ENCODE data around the gene NUAK1.
A peak's percentile ranks its signal among the peaks of the same experiment; 100 is the strongest.

Gene NUAK1

GRCh38 chr12:106138633-106139421 is at the start of gene NUAK1:
Gene NUAK1, minus strand, starts transcription at chr12:106138954. Its CDS starts 301 bp downstream, at chr12:106138653.
- DNase-seq (ENCODE audit: low spot score), result peak; percentile 54

GRCh38 chr12:106188256-106188655 is 49.5 kb upstream of the NUAK1 start:
- no peak for DNase-seq (ENCODE audit: low spot score)

- no peak for DNase-seq (ENCODE audit: low spot score)
Observed at GRCh38 chr12:106187842-106188241, 49.1 kb upstream of the NUAK1 start.

DNA sequence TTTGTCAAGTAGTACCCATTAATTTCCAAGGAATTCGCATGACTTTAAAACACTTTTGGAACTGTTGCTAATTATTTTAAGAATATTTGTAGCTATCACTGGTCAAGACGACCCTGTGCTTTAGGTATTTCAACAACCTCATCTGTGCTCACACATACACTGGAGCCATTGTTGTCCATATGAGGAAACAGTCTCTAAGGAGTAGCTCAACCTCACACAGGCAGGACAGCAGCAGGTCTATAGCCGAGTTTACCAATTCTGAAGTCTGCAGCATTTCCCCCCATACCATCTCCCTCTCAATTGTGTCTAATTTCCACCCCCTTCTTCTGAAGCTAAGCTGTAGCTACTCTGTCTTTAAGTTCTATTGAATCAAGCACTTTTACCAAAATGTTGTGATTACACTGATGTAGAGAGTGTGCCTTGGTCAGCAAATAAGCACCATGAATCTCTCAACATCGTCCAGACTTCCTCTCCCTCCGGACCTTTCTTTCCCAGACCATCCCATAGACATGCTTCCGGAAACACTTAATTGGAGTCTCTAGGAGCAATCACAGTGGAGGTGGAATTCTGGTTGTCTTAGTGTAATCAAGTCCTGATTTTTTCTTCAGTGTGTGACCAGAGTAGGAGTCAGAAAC is 48.5 kb upstream of the NUAK1 start:
- no peak for DNase-seq (ENCODE audit: low spot score)

- no peak for DNase-seq (ENCODE audit: low spot score)
Observed at GRCh38 chr12:106183735-106184134, 45.0 kb upstream of the NUAK1 start.

DNA sequence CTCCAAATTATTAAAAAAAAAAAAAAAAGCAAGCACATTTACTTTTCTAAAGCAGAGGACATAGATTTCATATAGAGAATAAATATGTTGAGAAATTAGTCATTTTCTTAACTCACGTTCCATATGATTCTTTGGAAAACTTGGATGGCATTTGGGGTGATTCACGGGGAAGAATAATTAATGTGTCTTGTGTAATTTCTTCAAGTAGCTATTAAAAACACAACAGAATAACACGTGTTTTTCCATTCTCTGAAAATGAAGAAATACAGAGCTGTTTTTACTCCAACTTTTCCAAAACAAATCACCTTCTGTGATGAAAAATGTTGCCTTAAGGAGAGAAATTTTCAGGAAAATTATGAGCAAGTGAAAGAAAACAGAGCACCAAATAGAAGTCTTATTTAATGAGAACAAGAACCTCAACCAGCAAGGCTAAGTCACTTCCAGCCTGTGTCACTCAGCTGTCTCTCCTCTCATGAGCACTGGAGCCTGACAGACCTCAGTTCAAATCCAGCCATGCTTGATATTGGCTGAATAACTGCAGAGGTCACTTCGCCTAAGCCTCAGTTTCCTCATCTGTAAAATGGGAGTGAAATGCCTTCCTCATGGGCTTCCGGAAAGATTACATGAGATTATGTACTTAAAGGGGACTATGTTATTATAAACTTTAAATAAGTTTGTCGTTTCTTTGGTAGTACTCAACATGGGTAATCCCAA is 42.8 kb upstream of the NUAK1 start:
- peak; percentile 9 for DNase-seq (ENCODE audit: low spot score)

DNA sequence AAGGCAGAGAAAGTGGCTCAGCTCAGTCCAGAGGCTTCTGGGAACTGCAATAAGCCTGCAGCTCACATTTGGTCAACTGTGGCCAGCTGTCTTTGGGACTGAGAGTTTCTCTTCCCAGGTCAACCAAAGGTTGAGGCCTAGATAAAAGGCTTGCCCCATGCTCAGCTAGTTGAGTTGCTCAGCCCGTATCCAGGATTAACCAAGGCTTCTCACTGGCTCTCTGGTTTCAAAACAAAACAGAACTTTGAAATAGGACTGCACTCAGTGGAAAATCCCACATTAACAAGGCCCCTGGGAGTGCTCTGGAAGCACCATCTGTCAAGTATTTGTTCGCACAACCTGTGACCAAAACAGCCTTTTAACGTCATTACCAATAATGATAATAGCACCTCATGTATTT is 40.3 kb upstream of the NUAK1 start:
- peak; percentile 20 for DNase-seq (ENCODE audit: low spot score)

- DNase-seq (ENCODE audit: low spot score), result no peak
Observed at GRCh38 chr12:106178562-106178961, 39.8 kb upstream of the NUAK1 start.

GRCh38 chr12:106176560-106176959 is 37.8 kb upstream of the NUAK1 start:
- no peak for DNase-seq (ENCODE audit: low spot score)

DNA sequence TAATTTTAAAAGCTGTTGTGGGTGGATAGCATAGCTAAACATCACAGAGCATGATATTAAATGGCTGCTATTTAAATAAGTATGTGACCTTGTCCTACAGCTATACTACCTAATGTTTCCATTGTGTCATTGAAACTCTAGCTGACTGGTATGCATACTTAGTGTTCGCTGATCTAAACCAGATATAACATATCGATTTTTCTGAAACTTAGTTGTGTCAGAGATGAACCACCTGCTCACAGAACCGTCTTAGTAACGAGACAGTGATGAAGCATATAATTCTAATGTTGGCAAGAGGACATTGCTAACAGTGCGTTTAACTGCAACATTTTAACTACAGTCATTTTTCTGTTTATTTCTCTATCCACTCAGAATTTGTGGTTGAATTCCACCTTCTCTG is 36.1 kb upstream of the NUAK1 start:
- DNase-seq (ENCODE audit: low spot score), result no peak

DNA sequence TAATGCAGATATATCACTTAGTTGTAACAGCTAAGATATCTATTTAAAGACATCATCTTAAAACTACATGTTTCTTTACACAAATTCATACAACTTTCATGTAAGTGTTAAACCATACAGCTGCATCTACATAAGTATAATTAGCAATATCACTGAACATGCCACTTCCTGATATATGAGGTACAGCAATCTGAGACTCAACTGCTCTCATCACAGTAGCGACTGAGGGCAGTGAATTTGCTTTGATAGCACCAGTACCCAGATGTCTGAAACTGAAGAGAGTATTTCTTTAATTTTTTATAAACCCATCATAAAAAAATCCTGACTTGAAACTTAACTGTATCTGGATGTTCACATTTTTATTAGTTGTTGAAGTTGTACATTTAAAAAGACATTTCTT is 34.7 kb upstream of the NUAK1 start:
- DNase-seq (ENCODE audit: low spot score), result no peak

- DNase-seq (ENCODE audit: low spot score), result no peak
Observed at GRCh38 chr12:106171117-106171750, 32.5 kb upstream of the NUAK1 start.

- peak; percentile 84 for DNase-seq (ENCODE audit: low spot score)
Observed at GRCh38 chr12:106170285-106170684, 31.5 kb upstream of the NUAK1 start.

GRCh38 chr12:106163712-106164111 is 25.0 kb upstream of the NUAK1 start:
- no peak for DNase-seq (ENCODE audit: low spot score)

GRCh38 chr12:106161491-106161890 is 22.7 kb upstream of the NUAK1 start:
- DNase-seq (ENCODE audit: low spot score), result no peak

- no peak for DNase-seq (ENCODE audit: low spot score)
Observed at GRCh38 chr12:106160915-106161314, 22.2 kb upstream of the NUAK1 start.

DNA sequence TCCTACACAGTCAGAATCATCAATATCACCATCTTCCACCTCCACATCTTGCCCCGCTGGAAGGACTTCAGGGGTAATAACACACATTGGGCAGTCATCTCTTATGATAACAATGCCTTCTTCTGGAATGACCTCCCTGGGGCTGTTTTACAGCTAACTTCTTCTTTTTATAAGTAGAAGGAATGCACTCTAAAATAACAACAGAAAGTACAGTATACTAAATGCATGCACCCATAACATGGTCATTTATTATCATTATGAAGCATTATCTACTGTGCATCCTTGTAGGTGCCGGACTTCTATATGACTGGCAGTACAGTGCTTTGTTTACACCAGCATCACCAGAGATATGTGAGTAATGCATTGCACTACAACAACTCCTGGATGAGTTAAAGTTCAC is 19.0 kb upstream of the NUAK1 start:
- no peak for DNase-seq (ENCODE audit: low spot score)

DNA sequence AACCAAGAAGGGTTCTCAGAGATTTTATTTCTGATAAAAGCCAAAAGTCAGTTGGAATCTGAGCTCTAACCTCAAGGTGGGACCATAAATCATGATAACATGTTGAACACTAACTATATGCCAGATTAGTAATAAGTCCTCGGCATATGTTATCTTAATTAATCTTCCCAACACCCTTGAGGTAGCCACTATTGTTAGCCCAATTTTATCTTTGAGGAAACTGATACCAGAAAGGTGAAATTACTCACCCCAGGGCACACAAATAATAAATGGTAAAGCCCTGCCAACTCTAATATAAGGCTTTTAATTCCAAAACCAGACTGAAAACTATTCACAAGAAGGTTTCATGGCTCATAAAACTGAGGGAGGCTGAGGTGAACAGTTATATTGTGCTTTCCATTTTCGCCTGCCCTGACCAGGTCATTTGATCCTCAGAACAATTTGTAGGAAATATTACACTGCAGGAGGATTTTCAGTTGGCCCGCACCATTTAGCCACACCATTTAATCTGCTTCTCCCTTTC is 16.1 kb upstream of the NUAK1 start:
- DNase-seq (ENCODE audit: low spot score), result no peak

GRCh38 chr12:106152334-106152733 is 13.6 kb upstream of the NUAK1 start:
- no peak for DNase-seq (ENCODE audit: low spot score)

GRCh38 chr12:106150555-106150954 is 11.8 kb upstream of the NUAK1 start:
- no peak for DNase-seq (ENCODE audit: low spot score)

DNA sequence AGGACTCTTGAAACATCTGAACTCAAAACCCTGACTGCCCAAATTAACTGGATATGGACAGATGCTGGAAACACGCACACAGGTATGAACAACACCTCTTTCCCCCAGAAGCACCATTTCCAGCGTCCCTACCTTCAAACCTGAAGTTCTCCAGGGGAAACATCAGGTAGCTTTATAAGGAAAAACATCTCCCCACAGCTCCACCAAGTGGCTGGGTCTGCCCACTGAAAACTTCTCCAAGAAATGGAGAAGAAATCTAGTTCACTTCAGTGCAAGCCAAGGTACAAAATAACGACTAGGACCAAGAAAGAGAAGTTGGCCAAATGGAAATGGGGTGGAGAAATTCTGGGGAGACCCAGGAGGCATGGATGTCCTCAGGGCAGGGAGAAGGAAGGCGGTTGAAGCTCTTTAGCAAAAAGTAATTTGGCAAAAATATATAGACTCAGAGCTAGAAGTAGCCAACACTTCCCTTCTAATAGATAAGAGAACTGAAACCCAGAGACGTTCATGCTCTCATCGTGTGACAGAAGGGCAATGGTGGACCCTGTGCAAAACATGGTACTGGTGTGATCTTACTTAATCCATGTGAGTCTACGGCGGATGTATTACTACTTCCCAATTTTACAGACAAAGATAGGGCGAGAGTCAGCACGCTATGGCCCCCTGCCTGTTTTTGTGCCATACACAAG is 10.5 kb upstream of the NUAK1 start:
- peak; percentile 43 for DNase-seq (ENCODE audit: low spot score)

DNA sequence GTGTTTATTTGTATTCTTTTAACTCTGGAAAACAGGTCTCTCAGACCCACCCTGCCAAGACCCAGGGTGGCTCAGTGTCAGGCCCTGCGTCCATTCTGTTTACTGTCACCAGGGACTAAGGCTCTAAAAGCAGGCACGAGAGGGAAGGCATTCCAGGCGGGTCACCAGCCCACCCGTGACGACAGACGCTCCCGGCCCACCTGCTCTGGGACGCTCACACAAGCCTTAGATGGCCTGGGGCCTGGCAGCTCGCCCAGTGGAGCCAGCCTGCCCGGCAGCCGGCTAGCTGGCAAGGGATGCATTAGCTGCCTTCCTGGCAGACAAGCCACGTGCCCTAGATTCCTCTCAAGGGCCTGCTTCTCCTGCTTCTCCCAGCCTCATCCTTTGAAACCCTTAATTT is 9.2 kb upstream of the NUAK1 start:
- DNase-seq (ENCODE audit: low spot score), result no peak
